Measurements from ENCODE around the gene MAML3.

Gene MAML3

GRCh38 chr4:139834981-139835391 lies 319.0 kb downstream of the MAML3 start:
- intact Hi-C loops (cut with DNase I; ENCODE audit: low total_unique reads), result no loop called here
- no peaks in the 10 kb centered on the region for H3K4me1 ChIP-seq
- no peak for DNase-seq
- no peaks in the 10 kb centered on the region for H3K36me3 ChIP-seq
- no peak overlapping the region for H3K4me3 ChIP-seq
- H3K27me3 ChIP-seq, result no peaks in the 10 kb centered on the region
- TF ChIP-seq, protein P1, sequence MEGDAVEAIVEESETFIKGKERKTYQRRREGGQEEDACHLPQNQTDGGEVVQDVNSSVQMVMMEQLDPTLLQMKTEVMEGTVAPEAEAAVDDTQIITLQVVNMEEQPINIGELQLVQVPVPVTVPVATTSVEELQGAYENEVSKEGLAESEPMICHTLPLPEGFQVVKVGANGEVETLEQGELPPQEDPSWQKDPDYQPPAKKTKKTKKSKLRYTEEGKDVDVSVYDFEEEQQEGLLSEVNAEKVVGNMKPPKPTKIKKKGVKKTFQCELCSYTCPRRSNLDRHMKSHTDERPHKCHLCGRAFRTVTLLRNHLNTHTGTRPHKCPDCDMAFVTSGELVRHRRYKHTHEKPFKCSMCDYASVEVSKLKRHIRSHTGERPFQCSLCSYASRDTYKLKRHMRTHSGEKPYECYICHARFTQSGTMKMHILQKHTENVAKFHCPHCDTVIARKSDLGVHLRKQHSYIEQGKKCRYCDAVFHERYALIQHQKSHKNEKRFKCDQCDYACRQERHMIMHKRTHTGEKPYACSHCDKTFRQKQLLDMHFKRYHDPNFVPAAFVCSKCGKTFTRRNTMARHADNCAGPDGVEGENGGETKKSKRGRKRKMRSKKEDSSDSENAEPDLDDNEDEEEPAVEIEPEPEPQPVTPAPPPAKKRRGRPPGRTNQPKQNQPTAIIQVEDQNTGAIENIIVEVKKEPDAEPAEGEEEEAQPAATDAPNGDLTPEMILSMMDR (IDR thresholded peaks at IDR 0.05), result no peak
- H3K27ac ChIP-seq, result no peak overlapping the region
- no peaks in the 10 kb centered on the region for H3K9me3 ChIP-seq

DNA sequence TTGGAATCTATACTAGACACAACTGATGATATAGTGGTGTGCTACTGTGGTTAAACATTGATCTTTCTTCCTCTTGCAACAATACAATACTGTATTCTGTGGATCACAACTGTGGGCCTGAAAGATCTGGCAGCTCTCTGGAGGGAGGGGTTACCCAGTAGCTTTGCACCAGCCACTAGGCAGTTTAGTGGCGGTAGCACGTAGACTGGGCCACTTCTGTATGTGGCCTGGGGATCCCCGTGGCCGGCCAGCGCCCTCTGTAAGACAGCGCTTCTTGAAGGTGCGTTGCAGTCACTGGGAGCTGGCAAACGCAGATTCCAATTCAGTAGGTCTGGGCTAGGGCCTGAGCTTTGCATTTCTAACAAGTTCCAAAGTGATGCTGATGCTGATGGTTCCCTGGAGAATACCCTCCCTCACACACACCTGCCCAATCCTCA lies 319.7 kb downstream of the MAML3 start:
- no peaks in the 10 kb centered on the region for H3K27me3 ChIP-seq
- H3K4me3 ChIP-seq, result no peak overlapping the region
- no peak overlapping the region for H3K27ac ChIP-seq
- intact Hi-C loops (cut with DNase I; ENCODE audit: low total_unique reads), result no loop called here
- H3K9me3 ChIP-seq, result no peaks in the 10 kb centered on the region
- no peak for DNase-seq
- H3K36me3 ChIP-seq, result no peaks in the 10 kb centered on the region
- TF ChIP-seq, protein P1 (IDR thresholded peaks at IDR 0.05), result no peak
- no peaks in the 10 kb centered on the region for H3K4me1 ChIP-seq

- H3K4me1 ChIP-seq, result no peaks in the 10 kb centered on the region
- no peaks in the 10 kb centered on the region for H3K27me3 ChIP-seq
- H3K36me3 ChIP-seq, result no peaks in the 10 kb centered on the region
- no peaks in the 10 kb centered on the region for H3K9me3 ChIP-seq
- H3K4me3 ChIP-seq, result no peak overlapping the region
- TF ChIP-seq, protein P1 (IDR thresholded peaks at IDR 0.05), result no peak
- no peak overlapping the region for H3K27ac ChIP-seq
- DNase-seq, result no peak
- intact Hi-C loops (cut with DNase I; ENCODE audit: low total_unique reads), result no loop called here
Observed at GRCh38 chr4:139833151-139833910, 320.7 kb downstream of the MAML3 start.

DNA sequence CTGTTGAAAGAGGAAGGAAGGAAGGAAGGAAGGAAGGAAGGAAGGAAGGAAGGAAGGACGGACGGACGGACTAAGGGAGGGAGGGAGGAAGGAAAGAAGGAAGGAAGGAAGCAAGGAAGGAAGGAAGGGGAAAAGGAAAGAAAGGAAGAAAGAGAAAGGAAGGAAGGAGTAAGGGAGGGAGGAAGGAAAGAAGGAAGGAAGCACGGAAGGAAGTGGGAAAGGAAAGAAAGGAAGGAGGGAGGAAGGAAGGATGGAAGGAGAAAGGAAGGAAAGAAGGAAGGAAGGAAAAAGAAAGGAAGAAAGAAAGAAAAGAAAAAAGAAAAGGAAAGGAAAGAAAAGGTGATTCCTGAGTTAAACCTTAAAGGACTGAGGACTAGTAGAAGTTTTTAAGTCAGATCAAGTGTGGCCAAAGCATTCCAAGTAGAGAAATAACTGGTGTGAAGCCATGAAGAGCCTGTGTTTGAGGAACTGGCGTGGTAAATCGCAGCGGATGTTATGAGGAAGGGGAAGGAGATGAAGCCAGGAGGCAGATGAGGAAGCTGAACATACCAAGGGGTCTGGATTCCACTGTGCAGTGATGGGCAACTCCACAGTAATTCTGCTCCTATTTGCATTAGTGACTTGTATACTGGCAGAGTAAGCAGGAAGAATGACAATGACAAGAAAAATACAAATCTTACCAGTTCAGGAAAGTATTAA lies 324.9 kb downstream of the MAML3 start:
- no peak for DNase-seq
- no peaks in the 10 kb centered on the region for H3K9me3 ChIP-seq
- H3K36me3 ChIP-seq, result no peaks in the 10 kb centered on the region
- H3K27me3 ChIP-seq, result no peaks in the 10 kb centered on the region
- intact Hi-C loops (cut with DNase I; ENCODE audit: low total_unique reads), result no loop called here
- no peaks in the 10 kb centered on the region for H3K4me1 ChIP-seq
- no peak overlapping the region for H3K4me3 ChIP-seq
- TF ChIP-seq, protein P1 (IDR thresholded peaks at IDR 0.05), result no peak
- H3K27ac ChIP-seq, result no peak overlapping the region

DNA sequence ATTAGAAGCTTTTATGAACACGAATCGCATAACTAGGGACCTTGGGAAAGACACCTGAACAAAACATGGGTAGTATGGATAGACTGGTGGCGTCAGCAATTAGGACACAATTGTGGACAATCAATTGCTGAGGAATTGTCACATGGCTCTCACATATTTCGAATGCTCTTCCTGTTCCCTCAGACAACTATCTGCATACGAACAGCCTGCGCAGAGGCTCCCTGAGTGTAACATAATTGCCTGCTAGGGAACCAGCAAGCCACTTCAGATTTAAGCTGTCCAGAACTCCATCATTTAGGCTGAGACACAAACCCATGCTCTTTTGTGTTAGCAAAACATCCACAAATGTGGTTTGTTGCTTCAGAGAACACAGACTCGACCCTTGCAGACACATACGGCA lies 327.6 kb downstream of the MAML3 start:
- TF ChIP-seq, protein P1 (IDR thresholded peaks at IDR 0.05), result no peak
- Histone ChIP-seq H3K27me3 (no peaks in the 10 kb centered on the region), H3K27ac (no peak overlapping the region), H3K36me3 (no peaks in the 10 kb centered on the region), H3K4me1 (no peaks in the 10 kb centered on the region), H3K4me3 (no peak overlapping the region), H3K9me3 (no peaks in the 10 kb centered on the region)
- DNase-seq, result no peak
- intact Hi-C loops (cut with DNase I; ENCODE audit: low total_unique reads), result no loop called here

Data from tibial artery (tissue), 4 donors.